Measurements from ENCODE around the gene RIPOR3. TPM values are rescaled to one million over a fixed set of nuclear protein-coding genes. Genes with fewer than 3 reads are reported as not detected.

RIPOR3 gene
- total RNA-seq, 1 donor from 2014 or later: 0.44 TPM

DNA sequence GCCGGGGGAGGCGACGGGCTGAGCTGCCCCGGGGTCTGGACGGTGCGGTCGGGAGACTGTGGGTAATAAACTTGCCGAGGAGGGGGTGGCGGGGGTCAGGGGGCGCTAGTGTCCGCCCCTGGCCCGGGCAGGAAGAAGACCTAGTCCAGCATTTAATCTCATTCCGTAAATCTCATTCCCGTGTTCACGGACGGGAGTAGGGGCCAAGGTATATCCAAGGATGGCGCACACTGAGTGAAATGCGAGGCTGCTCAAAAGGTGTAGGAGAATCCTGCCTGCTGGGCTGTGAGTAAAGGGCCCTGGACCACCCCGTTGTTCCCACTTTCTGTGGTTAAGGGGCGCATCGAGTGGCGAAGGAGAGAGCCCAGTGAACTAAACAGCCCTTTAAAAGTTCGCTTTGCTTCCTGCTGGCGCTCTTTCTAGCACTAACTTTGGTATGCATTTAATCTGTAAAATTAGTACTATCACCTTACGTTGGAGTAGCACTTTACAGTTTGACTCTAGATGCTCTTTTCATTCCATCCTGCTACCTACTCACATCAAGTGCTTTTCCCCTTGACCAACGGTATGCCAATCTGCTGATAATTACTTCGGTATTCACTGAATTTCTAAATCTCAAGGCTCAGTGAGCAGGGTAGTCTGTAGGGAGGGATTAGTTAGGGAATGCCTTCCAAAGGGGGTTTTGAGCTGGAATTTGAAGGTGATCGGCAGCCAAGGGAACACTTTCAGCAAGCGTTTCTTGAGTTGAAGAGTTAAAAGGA, 40.8 kb upstream of the RIPOR3 start:
- H3K4me1 Mint-ChIP-seq: peaks cover 20% of the 10 kb centered on the region
- H3K4me3 Mint-ChIP-seq: peak overlapping the region; percentile 92
- DNase-seq (ENCODE audit: low read depth, low spot score): no peak
- no peaks in the 10 kb centered on the region for H3K27me3 Mint-ChIP-seq (ENCODE audit: low read depth)
- peak overlapping the region; percentile 87 for H3K27ac Mint-ChIP-seq (ENCODE audit: unreplicated experiment)
- H3K9me3 Mint-ChIP-seq: no peaks in the 10 kb centered on the region
- TF ChIP-seq, protein P1, sequence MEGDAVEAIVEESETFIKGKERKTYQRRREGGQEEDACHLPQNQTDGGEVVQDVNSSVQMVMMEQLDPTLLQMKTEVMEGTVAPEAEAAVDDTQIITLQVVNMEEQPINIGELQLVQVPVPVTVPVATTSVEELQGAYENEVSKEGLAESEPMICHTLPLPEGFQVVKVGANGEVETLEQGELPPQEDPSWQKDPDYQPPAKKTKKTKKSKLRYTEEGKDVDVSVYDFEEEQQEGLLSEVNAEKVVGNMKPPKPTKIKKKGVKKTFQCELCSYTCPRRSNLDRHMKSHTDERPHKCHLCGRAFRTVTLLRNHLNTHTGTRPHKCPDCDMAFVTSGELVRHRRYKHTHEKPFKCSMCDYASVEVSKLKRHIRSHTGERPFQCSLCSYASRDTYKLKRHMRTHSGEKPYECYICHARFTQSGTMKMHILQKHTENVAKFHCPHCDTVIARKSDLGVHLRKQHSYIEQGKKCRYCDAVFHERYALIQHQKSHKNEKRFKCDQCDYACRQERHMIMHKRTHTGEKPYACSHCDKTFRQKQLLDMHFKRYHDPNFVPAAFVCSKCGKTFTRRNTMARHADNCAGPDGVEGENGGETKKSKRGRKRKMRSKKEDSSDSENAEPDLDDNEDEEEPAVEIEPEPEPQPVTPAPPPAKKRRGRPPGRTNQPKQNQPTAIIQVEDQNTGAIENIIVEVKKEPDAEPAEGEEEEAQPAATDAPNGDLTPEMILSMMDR (conservative IDR thresholded peaks at IDR 0.05): no peak
- H3K36me3 Mint-ChIP-seq (ENCODE audit: low read depth): no peaks in the 10 kb centered on the region

DNA sequence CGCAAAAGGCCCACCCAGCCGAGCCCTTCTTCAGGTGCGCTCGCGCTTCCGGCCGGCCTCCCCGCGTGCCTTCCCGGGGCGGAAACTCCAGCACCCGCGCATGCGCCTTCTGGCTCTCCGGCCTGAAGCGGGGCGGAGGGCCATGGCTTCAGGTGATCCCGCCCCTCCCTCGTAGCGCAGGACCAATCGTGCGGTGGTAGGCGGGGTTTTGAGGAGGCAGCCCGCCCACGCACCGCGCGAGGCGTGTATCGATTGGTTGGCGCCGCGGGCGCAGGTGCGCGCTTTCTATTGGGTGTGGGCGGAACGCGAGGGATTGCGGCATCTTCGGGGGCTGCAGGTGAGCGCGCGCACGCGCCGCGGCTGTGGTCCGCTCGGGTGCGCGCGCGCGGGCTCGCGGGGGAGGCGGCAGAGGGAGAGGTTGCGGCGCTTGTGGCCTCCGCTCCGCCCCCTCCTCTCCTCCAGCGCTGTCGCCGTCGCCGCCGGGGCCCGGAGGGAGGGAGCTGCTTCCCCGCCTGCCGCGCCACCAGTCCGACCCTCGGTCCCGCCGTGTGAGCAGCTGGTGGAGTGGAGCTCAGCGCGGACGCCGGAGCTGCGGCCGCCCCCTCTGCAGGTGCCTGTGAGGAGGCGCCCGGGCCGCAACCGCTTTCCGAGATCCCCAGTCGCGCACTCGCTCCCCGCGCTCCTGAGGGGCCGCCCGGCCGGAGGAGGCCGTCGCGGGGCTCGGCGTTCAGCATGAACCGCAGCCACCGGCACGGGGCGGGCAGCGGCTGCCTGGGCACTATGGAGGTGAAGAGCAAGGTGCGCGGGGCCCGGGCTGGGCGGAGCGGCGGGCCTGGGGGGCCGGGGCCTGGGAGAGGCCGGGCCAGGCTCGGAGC, 40.0 kb upstream of the RIPOR3 start, which contains the start of gene PARD6B:
PARD6B (plus strand) TSS at position 526 of the 875 bp plus-strand sequence; CDS start at position 733, 207 bp downstream.
- TF ChIP-seq, protein P1 (conservative IDR thresholded peaks at IDR 0.05): no peak
- Mint-ChIP-seq H3K27me3 (ENCODE audit: low read depth) (no peaks in the 10 kb centered on the region), H3K27ac (ENCODE audit: unreplicated experiment) (peak within 1 kb of the TSS; percentile 87), H3K36me3 (ENCODE audit: low read depth) (no peaks in the 10 kb centered on the region), H3K9me3 (no peaks in the 10 kb centered on the region), H3K4me3 (peak within 1 kb of the TSS; percentile 94), H3K4me1 (peaks cover 25% of the 10 kb centered on the region)
- peak; percentile 97 for DNase-seq (ENCODE audit: low read depth, low spot score)

DNA sequence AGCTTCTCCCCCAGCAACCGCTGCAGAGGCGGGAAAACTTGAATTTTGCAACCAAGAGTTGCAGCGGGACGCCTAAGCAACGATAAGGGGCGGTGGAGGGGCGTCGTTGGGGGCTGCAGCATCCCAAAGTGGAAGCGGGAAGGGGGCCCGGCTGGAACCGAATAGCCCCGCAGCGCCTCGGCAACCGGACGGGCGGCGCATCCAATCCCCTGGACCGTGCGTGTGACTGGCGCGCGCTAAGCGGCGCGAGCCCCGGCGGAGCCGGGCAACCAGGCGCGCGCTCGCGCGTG, 39.4 kb upstream of the RIPOR3 start:
- Mint-ChIP-seq H3K36me3 (ENCODE audit: low read depth) (no peaks in the 10 kb centered on the region), H3K4me1 (peaks cover 25% of the 10 kb centered on the region), H3K4me3 (peak overlapping the region; percentile 94)

DNA sequence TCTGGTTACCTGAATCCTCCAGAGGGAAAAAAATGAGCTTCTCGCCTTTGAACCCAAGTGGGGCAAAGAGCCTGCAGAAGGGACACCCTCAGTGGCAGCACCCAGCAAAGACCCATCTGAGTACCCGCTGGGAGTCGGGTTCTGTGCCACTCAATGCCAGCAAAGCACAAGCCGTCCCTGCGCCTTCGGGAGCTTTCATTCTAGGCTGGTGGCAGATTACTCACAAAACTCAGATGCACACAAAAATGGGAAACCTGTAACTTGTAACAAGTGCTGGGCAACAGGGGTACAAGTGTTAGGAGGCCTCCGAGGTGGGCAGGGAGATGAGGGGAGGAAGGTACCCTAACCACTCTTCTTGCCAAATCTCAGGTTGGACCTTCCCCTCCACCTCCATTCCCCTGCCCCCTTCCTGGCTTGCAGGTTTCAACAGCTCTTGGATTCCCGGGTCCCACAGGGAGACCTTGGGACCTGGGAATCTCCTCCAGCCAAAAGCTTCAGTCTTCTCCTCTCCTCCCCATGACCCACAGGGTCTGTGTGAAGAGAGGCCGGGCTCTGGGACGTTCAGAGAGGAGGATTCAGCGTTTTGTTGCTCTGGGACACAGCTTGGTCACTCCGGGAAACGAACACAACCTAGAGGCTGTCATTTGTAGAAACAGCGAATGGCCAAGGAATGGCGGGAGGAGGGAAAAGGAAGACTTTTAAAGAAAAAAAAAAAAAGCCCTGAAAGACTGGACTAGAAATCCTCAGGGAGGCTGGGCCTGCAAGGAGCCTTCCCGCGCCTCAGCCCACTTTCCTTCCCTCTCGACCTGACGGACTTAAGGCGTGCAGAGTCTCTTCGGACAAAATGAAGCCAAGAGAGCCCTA, 38.8 kb upstream of the RIPOR3 start:
- peak overlapping the region; percentile 94 for H3K4me3 Mint-ChIP-seq
- H3K27ac Mint-ChIP-seq (ENCODE audit: unreplicated experiment): no peak overlapping the region
- no peaks in the 10 kb centered on the region for H3K36me3 Mint-ChIP-seq (ENCODE audit: low read depth)
- no peaks in the 10 kb centered on the region for H3K27me3 Mint-ChIP-seq (ENCODE audit: low read depth)
- no peaks in the 10 kb centered on the region for H3K9me3 Mint-ChIP-seq
- TF ChIP-seq, protein P1 (conservative IDR thresholded peaks at IDR 0.05): no peak
- no peak for DNase-seq (ENCODE audit: low read depth, low spot score)
- H3K4me1 Mint-ChIP-seq: peaks cover 25% of the 10 kb centered on the region

More for the DNA sequence above, 39.4 kb upstream of the RIPOR3 start:
- no peak for DNase-seq (ENCODE audit: low read depth, low spot score)
- TF ChIP-seq, protein P1 (conservative IDR thresholded peaks at IDR 0.05): no peak
- H3K27ac Mint-ChIP-seq (ENCODE audit: unreplicated experiment): no peak overlapping the region
- H3K9me3 Mint-ChIP-seq: no peaks in the 10 kb centered on the region
- H3K27me3 Mint-ChIP-seq (ENCODE audit: low read depth): no peaks in the 10 kb centered on the region

Measured in neural crest cell (in vitro differentiated cells).